ENCODE results near the gene ASAP2.

DNA sequence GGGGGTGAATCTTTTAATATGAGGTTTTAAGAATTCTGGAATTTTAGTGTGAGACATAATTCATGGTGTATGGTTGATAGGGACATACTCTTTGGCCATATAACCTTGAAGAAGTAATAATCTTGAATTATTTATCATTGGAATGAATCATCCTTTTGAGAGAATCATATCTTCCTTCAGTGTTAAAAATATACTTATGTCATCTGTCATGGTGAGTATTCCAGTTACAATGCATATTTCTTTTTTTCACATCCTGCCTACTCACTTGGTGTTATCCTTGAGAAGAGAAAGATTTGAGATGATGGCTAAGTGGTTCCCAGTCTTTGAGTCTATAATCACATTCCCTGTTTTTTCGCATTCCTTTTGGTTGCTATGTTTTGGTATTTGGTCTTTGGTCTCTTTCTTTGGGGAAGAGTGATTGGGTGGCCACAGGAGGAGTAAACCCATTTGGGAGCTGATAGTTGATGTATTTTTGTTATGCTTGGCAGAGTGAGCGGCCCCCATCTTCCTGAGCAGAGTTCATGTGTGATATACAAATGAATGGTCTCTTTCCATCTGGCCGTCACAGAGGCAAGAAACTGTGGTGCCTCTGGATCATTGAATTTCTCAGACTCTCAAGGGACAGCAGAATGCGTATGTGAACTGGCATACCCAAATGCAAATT is 21.6 kb downstream of the ASAP2 start:
- TF ChIP-seq POLR2A (IDR thresholded peaks at IDR 0.05; ENCODE audit: low read depth, low read length) (no peak), POLR2AphosphoS5 (IDR thresholded peaks at IDR 0.05; ENCODE audit: low read depth, low read length) (no peak)
